GM08714 (cell line): ENCODE data around the gene ALPK3.
"Not testable (repeated sequence)": the region's sequence is repeated elsewhere in the genome, so short reads cannot be mapped to it uniquely, and the experiment has no call there.

Source experiments
- H3K4me3 ChIP-seq: fragments of 200-500 bp; sonication (Bioruptor generic); 2 replicates; pipeline ENCODE4 v1.5.1; 2014; ENCODE audit warnings: mild to moderate bottlenecking, low read length, inconsistent platforms
- ZNF274 ChIP-seq: IDR thresholded peaks from 2 replicates; pipeline ENCODE4 v1.6.1; 2012; ENCODE audit warnings: mild to moderate bottlenecking, low read depth, low read length

Gene ALPK3

DNA sequence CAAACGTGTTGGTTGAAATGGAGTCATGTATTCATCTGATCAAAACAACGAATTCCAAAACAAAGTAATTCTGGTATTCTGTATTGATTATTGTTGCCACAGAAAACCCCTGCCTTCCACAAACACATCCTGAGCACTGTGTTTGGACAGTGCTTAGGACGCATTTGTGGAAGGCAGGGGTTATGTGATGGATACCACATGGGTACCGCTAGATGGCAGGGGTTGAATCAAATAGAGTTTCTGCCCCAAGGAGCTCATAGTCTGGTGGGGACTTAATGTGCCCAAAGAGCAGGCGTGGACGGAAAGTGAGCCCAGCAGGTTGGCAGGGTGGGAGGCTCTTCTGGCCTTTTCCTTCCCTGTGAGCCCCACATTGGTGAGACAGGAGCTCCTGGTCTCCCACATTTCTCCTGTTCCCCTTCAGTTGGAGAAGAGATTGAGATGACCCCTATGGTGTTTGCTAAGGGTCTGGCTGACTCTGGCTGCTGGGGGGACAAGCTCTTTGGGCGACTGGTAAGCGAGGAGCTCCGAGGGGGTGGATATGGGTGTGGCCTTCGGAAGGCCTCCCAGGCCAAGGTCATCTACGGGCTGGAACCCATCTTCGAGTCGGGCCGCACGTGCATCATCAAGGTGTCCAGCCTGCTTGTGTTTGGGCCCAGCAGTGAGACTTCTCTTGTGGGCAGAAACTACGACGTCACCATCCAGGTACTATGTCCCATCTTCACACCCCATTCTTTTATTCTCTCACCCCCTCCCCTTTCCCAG, 45.2 kb downstream of the ALPK3 start:
- H3K4me3 ChIP-seq, result no peak overlapping the region
- no peak for TF ChIP-seq ZNF274

GRCh38 chr15:84863565-84864443, 46.6 kb downstream of the ALPK3 start:
- no peak for TF ChIP-seq ZNF274

GRCh38 chr15:84864444-84864795, 47.3 kb downstream of the ALPK3 start:
- no peak overlapping the region for H3K4me3 ChIP-seq
- no peak for TF ChIP-seq ZNF274

More at GRCh38 chr15:84863565-84864443, 46.6 kb downstream of the ALPK3 start:
- no peak overlapping the region for H3K4me3 ChIP-seq

DNA sequence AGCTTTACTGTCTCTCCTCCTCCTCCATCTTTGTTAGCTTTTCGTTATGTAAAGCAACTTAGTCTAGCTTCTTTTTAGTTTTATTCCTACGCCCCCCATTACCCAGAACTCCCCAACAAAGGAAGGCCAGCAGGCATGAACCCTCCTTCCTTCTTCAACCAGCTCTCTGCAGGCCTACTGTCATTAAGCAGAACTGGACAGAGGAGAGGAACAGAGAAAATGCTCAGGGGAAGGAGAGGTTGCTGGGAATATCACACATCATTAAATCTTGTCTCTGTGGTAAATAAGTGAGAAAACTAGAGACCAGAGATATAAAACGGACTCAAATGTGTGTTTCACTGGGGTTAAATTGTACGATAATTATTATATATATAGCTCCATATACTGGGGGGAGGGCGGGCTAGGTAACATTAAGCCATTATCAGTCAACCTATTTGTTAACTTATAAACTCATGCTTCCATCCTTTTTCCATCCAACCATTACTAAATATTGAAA, 48.0 kb downstream of the ALPK3 start:
- no peak for TF ChIP-seq ZNF274
- no peak overlapping the region for H3K4me3 ChIP-seq

GRCh38 chr15:84868037-84868880, 51.1 kb downstream of the ALPK3 start:
- TF ChIP-seq ZNF274, result no peak
- no peak overlapping the region for H3K4me3 ChIP-seq

- no peak for TF ChIP-seq ZNF274
- H3K4me3 ChIP-seq, result no peak overlapping the region
Measured at GRCh38 chr15:84869510-84869909, 52.4 kb downstream of the ALPK3 start.

- no peak for TF ChIP-seq ZNF274
- no peak overlapping the region for H3K4me3 ChIP-seq
Measured at GRCh38 chr15:84871428-84871985, 54.4 kb downstream of the ALPK3 start.

- no peak for TF ChIP-seq ZNF274
- H3K4me3 ChIP-seq, result no peak overlapping the region
Measured at GRCh38 chr15:84872009-84872910, 55.1 kb downstream of the ALPK3 start.

DNA sequence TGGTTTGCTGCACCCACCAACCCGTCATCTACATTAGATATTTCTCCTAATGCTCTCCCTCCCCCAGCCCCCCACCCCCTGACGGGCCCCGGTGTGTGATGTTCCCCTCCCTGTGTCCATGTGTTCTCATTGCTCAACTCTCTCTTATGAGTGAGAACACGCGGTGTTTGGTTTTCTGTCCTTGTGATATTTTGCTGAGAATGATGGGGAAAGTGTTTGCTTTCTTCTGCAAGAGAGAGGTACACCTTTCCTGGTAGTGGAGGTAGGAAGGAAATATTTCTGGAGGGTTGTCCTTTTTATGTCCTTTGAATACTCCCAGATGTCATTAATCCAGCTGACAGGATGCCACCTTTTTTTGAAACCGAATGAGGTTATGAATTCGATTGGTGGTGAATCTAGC, 56.8 kb downstream of the ALPK3 start:
- no peak for TF ChIP-seq ZNF274

GRCh38 chr15:84874981-84875699, 58.0 kb downstream of the ALPK3 start:
- TF ChIP-seq ZNF274, result no peak
- no peak overlapping the region for H3K4me3 ChIP-seq

More for the DNA sequence above, 56.8 kb downstream of the ALPK3 start:
- no peak overlapping the region for H3K4me3 ChIP-seq

DNA sequence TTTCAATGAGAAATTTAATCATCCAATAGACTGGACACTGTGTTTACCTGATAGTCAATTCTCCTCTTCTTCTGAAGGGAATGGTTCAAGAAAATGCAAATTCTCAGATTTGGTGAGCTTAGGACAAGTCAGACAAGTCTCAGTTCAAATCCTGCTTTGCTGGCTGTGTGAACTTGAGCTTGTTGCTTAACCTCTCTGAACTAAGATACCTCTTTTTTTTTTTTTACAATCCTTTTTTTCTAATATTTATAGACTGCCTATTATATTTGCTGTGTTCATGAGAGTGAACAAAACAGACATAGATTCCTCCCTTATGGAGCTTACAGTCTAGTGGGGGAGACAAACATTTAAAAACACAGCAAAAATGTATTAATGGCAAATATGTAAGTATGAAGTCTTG, 59.1 kb downstream of the ALPK3 start:
- H3K4me3 ChIP-seq, result no peak overlapping the region
- TF ChIP-seq ZNF274, result no peak

DNA sequence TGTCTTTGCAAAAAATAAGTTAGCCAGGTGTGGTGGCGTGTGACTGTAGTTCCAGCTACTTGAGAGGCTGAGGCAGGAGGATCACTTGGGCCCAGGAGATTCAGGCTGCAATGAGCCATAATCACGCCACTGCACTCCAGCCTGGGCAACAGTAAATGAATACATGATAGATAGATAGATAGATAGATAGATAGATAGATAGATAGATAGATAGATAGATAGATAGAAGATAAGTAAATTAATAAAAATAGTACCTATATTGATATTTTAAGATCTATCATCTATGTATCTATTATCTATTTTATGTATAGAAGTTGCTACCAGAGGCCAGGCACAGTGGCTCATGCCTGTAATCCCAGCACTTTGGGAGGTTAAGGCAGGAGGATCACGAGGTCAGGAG, 60.5 kb downstream of the ALPK3 start:
- not testable (repeated sequence) for H3K4me3 ChIP-seq
